ENCODE results near the gene TBC1D4.
"Not testable (repeated sequence)": the region's sequence is repeated elsewhere in the genome, so short reads cannot be mapped to it uniquely, and the experiment has no call there.

Gene TBC1D4

GRCh38 chr13:75368167-75368566 is 113.8 kb downstream of the TBC1D4 start:
- DNase-seq (ENCODE audit: insufficient read length, low spot score) (no peak), FAIRE-seq (no peak)

GRCh38 chr13:75366380-75367280 is 115.3 kb downstream of the TBC1D4 start:
- DNase-seq (ENCODE audit: insufficient read length, low spot score) (no peak), FAIRE-seq (no peak)

DNA sequence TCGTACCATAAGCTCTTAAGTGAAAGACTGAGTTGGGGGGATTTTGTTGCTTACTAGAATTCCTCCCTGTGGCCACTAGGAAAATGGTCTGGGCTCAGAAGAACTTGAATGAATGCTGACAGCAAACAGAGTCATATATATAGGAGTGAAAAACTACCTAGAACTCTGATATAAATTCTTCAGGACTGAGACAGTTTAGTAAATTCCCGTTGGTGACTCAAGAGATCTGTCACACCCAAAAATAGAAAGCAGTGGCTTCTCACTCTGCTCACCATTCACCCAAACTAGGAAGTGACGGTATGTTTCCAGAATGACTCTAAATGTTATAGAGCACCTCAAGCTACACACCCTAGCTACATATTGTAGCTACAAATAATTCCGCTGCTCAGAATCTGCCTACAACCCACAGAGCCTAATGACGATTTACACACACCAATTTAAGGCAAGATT is 116.2 kb downstream of the TBC1D4 start:
- FAIRE-seq (no peak), DNase-seq (ENCODE audit: insufficient read length, low spot score) (peak; percentile 18)

- FAIRE-seq, result no peak
- DNase-seq (ENCODE audit: insufficient read length, low spot score), result no peak
These were observed 117.7 kb downstream of the TBC1D4 start for GRCh38 chr13:75364131-75364713.

- DNase-seq (ENCODE audit: insufficient read length, low spot score) (no peak), FAIRE-seq (no peak)
These were observed 118.6 kb downstream of the TBC1D4 start for GRCh38 chr13:75363371-75363770.

GRCh38 chr13:75362026-75362425 is 119.9 kb downstream of the TBC1D4 start:
- FAIRE-seq (no peak), DNase-seq (ENCODE audit: insufficient read length, low spot score) (no peak)

DNA sequence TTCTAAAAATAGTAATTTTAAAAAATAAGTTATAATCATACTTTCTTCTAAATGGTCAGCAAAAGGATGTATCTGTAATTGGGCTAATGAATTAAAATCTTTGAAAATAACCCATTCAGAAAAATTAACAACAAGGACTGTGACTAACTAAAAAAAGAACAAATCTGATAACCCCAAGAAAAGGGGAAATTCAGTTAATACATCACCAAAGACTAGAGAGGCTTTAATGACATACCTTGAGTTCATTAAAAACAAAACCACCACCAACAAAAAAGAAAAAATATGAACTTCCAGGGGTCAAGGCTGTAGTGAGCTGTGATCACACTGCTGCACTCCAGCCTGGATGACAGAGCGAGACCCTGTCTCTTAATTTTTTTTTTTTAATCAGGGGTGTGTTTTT is 121.8 kb downstream of the TBC1D4 start:
- DNase-seq (ENCODE audit: insufficient read length, low spot score) (no peak), FAIRE-seq (no peak)

DNA sequence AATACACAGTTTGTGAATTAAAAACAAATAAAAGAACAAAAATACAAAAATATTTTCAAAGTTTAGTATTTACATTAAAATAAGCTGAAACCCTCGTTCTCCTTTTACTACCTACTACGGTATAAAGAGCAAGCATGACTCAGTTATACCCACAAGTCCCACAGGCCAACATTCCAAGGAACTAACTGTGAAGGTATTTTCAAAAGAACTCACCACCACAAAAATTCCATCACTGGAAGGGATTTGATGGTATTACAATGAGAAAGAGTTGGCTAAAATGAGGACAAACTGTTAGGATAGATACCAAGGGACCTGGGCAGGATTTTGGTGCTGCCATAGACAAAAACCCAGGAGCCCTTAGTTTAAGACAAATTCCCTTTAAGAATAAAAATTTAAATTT is 122.7 kb downstream of the TBC1D4 start:
- FAIRE-seq, result no peak

DNA sequence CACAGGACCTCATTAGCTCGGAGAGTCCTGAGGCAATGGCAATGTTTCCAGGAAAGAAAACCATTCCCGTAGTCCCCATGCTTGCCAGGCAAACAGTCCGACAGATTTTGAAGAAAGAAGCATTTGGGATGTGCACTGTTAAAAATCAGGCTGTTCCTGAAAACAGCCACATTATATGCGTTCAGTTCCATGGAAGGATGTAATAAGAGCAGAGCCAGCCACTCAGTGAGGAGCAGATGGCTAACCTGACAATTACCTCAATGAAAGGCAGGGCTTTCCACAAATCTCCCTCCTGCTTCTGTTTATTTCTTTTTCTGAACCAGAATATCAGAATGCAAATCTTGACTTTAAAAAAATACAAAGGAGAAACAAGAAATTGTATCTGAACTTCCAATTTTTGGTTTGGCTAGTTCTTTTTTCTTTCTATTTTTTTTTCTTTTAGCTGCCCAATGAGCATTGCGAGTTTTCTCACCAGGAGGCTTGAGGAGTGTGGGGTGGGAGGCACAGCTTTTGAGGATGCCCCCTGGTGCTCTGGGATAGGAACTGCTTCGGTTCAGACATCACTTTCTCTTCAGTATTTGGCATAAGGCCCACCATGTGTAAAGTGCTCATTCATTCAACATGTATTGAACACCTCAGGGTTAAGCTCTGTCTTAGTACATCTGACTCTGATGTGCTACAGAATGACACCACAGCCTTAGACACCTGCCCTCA is 124.2 kb downstream of the TBC1D4 start:
- peak; percentile 12 for DNase-seq (ENCODE audit: insufficient read length, low spot score)
- FAIRE-seq, result no peak

More for the DNA sequence above, 122.7 kb downstream of the TBC1D4 start:
- DNase-seq (ENCODE audit: insufficient read length, low spot score), result peak; percentile 56

GRCh38 chr13:75356421-75356820 is 125.5 kb downstream of the TBC1D4 start:
- FAIRE-seq, result no peak

DNA sequence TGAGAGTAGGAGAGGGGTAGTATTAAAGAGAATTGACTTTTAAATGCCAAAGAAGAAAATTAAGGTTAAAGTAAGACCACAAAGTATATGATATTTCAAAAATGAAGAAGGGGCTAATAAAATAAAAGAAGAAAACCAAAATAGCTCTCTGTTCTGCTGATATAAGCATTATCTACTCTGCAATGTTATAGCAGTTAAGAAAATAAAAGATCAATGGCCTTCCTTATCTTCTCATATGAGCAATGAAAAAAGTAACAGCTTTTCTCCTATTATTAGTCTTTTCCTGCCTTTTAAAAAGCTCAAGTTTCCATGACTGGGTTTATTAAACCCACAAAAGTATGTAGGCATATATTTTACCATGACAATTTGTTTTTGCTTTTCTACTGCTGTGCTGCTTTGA is 126.4 kb downstream of the TBC1D4 start:
- FAIRE-seq (no peak), DNase-seq (ENCODE audit: insufficient read length, low spot score) (no peak)

More at GRCh38 chr13:75356421-75356820, 125.5 kb downstream of the TBC1D4 start:
- no peak for DNase-seq (ENCODE audit: insufficient read length, low spot score)

DNA sequence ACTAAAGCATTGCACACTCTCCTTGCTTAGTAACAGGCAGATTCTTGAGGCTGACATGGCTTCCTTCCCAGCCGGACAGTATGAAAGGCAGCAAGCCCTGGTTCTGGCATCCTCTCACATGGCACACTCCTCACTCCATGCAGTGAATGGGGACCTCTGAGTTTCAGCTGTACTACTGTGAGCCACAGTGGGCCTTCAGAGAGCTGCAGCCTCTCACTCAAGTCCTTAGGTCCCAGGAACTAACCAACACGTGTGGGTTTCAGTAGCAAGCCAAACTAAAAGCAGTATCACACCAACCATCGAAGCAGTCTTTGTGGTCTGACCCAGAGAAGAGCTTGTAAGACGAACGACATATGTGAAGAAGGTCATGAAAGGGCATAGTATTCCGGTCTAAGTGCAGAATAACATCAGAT is 128.2 kb downstream of the TBC1D4 start:
- no peak for DNase-seq (ENCODE audit: insufficient read length, low spot score)
- FAIRE-seq, result no peak

DNA sequence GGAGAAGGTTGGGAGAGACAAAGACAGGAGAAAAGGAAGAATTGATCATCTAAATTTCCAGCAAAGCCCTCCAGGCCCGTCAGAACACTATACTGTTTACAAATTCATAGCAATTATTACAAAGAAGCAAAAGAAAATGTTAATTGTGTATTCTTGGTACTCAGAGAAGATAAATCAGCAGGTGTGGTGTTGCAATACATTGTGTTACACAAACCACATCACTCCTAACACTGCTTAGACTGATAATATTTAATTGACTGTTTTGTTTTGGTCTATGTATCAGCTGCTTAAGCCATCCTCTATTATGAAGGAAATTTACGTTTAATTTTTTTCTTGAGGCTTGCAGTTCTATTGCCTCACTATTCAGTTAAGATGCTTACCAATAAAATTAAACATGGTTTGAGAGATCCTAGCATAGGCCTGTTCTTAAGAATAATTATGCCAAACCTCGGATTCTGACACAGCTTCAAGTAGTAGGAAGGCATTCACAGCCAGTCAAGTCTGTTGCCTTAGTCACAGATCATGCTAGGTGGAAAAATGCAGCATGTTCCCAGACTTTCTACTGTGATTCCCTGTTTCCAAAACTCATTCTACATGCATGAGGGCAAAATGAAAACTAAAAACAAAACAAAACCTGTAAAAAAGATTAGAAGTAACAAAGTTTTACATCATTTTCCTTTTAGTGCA is 129.2 kb downstream of the TBC1D4 start:
- DNase-seq (ENCODE audit: insufficient read length, low spot score) (no peak), FAIRE-seq (no peak)

GRCh38 chr13:75351538-75351937 is 130.4 kb downstream of the TBC1D4 start:
- FAIRE-seq; DNase-seq (ENCODE audit: insufficient read length, low spot score): not testable (repeated sequence)

GRCh38 chr13:75347925-75348324 is 134.0 kb downstream of the TBC1D4 start:
- no peak for FAIRE-seq
- no peak for DNase-seq (ENCODE audit: insufficient read length, low spot score)

- DNase-seq (ENCODE audit: insufficient read length, low spot score) (no peak), FAIRE-seq (no peak)
These were observed 134.5 kb downstream of the TBC1D4 start for GRCh38 chr13:75347457-75347856.

DNA sequence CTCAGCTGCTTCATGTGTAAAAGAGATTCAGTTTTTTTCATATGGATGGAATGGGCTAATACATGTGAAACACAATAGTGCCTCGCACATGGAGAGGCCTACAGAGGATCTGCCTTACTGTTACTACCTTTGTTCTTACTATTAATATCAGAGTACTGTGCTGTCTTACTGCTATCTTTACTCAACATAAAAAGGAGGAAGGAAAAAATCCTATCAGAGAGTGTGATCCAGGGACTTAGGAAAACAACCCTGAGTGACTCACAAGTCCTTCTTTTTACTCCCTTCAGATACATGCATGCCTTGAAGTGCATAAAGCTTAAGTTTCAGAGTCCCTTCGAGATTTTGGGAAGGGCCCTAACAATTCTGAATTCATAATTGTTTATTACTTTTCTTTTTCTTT is 136.8 kb downstream of the TBC1D4 start:
- no peak for DNase-seq (ENCODE audit: insufficient read length, low spot score)
- FAIRE-seq, result no peak

DNA sequence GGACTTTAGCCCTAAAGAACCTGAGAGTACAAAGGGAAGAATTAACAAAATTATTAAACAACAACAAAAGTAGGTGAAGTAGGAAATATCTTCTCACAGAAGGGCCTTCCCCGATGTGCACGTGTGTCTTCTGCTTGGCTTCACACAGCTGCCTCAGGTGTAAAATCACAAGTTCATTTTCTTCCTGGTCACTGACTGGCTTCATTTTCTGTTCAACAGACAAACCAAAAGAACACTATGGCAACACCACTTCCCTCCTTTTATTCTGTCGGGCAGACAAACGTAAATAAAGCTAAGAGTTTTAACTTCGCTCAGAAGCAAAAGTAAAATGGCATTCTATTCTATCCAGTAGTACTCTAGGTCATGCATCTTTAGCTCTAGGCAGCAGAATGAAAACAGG is 140.9 kb downstream of the TBC1D4 start:
- no peak for FAIRE-seq
- no peak for DNase-seq (ENCODE audit: insufficient read length, low spot score)

DNA sequence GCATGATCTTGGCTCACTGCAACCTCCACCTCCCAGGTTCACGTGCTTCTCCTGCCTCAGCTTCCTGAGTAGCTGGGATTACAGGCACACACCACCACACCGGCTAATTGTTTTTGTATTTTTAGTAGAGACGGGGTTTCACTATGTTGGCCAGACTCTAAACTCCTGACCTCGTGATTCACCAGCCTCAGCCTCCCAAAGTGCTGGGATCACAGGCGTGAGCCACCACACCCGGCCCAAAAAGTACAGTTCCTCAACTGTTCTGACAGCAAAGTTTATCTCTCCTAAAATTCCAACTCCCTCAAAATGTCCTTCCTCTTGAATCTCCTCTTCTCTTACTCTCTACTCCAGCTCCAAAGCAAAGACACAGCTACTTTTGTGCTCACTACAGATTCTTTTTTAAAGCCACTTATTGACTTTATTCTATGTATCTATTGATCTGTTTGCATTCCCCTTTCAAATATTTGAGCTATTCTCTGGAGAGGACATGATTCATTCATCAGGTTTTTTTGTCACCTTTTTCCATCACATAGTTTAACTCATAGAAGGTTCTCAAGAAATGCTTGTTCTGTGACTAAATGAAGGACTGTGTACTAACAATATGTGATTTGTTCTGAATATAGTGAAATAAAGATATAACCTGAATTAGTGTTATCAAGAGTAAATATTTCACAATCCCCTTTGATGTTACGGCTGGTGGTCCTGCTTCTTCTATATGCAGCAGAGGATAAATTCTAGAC is 142.2 kb downstream of the TBC1D4 start:
- no peak for DNase-seq (ENCODE audit: insufficient read length, low spot score)
- no peak for FAIRE-seq
